K562 (cell line): ENCODE data around the gene SLC15A1. TPM values are rescaled to one million over a fixed set of nuclear protein-coding genes. Genes with fewer than 3 reads are reported as not detected.

Source experiments
- ATAC-seq: fragments of 200-7000 bp; cut with Tn5 transposase; 3 replicates; pipeline ENCODE4 v1.9.1; 2020; ENCODE audit warnings: moderate library complexity
- BruUV-seq: library from RNA; stranded (reverse); fragments of 400-500 nt; replicated peaks from 2 replicates; lab custom pipeline; 2021; lab: Mats Ljungman, UMichigan
- CTCF ChIA-PET: fragments of 300-600 bp; formaldehyde crosslinking; extraction: SDS; loops from one replicate; lab custom pipeline; 2021; ENCODE audit warnings: low intra/inter-chr PET ratio; lab: Yijun Ruan, JAX
- POLR2A ChIA-PET: fragments of 300-600, 350-650 bp; sonication (Branson Sonifier 250); formaldehyde crosslinking; extraction: SDS; loops from one replicate; lab custom pipeline; 2021; ENCODE audit warnings: antibody characterized with exemption, inconsistent platforms; lab: Yijun Ruan, JAX
- DNase-seq, 4 experiments: peaks; one replicate each; pipeline versions ENCODE4 v3.0.0 to v3.0.0-alpha.2; 2011 to 2018; ENCODE audit warnings: low spot score in 3 of 4, mixed read lengths in 3 of 4; ENCODE audit errors: extremely low read depth in 1 of 4
- FAIRE-seq: peaks from 2 replicates; lab custom pipeline; 2011; peaks lifted over from hg19 to GRCh38; lab: Jason Lieb, UNC
- H2AFZ ChIP-seq: 2 replicates; pipeline ENCODE4 v1.6.0; 2011; ENCODE audit warnings: low read depth, low read length, control low read depth, inconsistent platforms
- H3K27ac ChIP-seq: fragments of 200-600 bp; 3 replicates; pipeline ENCODE4 v1.8.0; 2011; ENCODE audit warnings: low read depth, mild to moderate bottlenecking, control low read depth, inconsistent platforms, low read length, moderate library complexity, mixed read lengths; ENCODE audit errors: extremely low read depth
- H3K27me3 ChIP-seq, 2 experiments: fragments of 300-600 bp in 1 of 2; 2 replicates in 1 of 2; 3 replicates in 1 of 2; pipeline versions ENCODE4 v1.6.0 to v1.8.0; 2011; ENCODE audit warnings: inconsistent platforms in 2 of 2, low read length in 2 of 2, mild to moderate bottlenecking in 1 of 2, mixed read lengths in 1 of 2, moderate library complexity in 1 of 2; ENCODE audit not compliant: control insufficient read depth in 2 of 2, insufficient read depth in 2 of 2
- H3K36me3 ChIP-seq: fragments of 300-600 bp; 3 replicates; pipeline ENCODE4 v1.8.0; 2011; ENCODE audit warnings: mild to moderate bottlenecking, low read length, inconsistent platforms; ENCODE audit not compliant: control insufficient read depth, insufficient read depth
- H3K4me1 ChIP-seq, 2 experiments: fragments of 200-600 bp in 1 of 2; replicated peaks in 1 of 2; 2 replicates in 1 of 2; 3 replicates in 1 of 2; pipeline versions ENCODE4 v1.5.1 to v1.8.0; 2011; ENCODE audit warnings: inconsistent platforms in 2 of 2, low read length in 2 of 2, mild to moderate bottlenecking in 1 of 2, mixed read lengths in 1 of 2, moderate library complexity in 1 of 2; ENCODE audit not compliant: control insufficient read depth in 2 of 2, insufficient read depth in 2 of 2
- H3K4me2 ChIP-seq: 2 replicates; pipeline ENCODE4 v1.6.1; 2011; ENCODE audit warnings: low read length, control low read depth, inconsistent platforms, mixed read lengths; ENCODE audit not compliant: insufficient read depth
- H3K4me3 ChIP-seq: fragments of 200-600 bp; sonication (generic), shearing (Covaris generic); 2 replicates; pipeline ENCODE4 v1.5.1; 2016; ENCODE audit warnings: control low read depth, inconsistent platforms
- H3K79me2 ChIP-seq: fragments of 200-600 bp; 3 replicates; pipeline ENCODE4 v1.8.0; 2011; ENCODE audit warnings: low read length, inconsistent platforms; ENCODE audit not compliant: control insufficient read depth, insufficient read depth
- H3K9ac ChIP-seq, 2 experiments: 2 replicates each; pipeline versions ENCODE4 v1.6.0 to v1.6.1; 2011; ENCODE audit warnings: low read depth in 2 of 2, low read length in 2 of 2, control low read depth in 1 of 2, inconsistent platforms in 1 of 2, mild to moderate bottlenecking in 1 of 2, mixed read lengths in 1 of 2; ENCODE audit not compliant: insufficient read depth in 1 of 2
- H3K9me1 ChIP-seq: one replicate; pipeline ENCODE4 v1.6.0; 2011; ENCODE audit warnings: inconsistent platforms, mild to moderate bottlenecking, low read length, moderate library complexity; ENCODE audit not compliant: control insufficient read depth, insufficient read depth
- H3K9me3 ChIP-seq: replicated peaks from 2 replicates; pipeline ENCODE4 v1.5.1; 2011; ENCODE audit warnings: low read depth, low read length, inconsistent platforms; ENCODE audit not compliant: control insufficient read depth, insufficient read depth
- H4K20me1 ChIP-seq: replicated peaks from 2 replicates; pipeline ENCODE4 v1.6.1; 2011; ENCODE audit warnings: low read length, inconsistent platforms, mixed read lengths; ENCODE audit not compliant: control insufficient read depth, insufficient read depth
- FOSL1 ChIP-seq: fragments of 200-800 bp; sonication (Bioruptor generic); conservative IDR thresholded peaks from 2 replicates; pipeline ENCODE4 v1.6.1; 2016; ENCODE audit warnings: missing genetic modification characterization, missing compliant biosample characterization
- HMBOX1 ChIP-seq: sonication (generic); IDR thresholded peaks from 2 replicates; pipeline ENCODE4 v1.6.1; 2016
- NCOA2 ChIP-seq, 2 experiments: fragments of 450-650 bp; IDR thresholded peaks; 2 replicates each; pipeline ENCODE4 v1.6.1; 2018; ENCODE audit warnings: mild to moderate bottlenecking in 2 of 2, moderate library complexity in 1 of 2; ENCODE audit not compliant: partially characterized antibody in 2 of 2
- NCOA4 ChIP-seq: fragments of 450-650 bp; IDR thresholded peaks from 2 replicates; pipeline ENCODE4 v1.6.1; 2018; ENCODE audit warnings: mild to moderate bottlenecking; ENCODE audit not compliant: partially characterized antibody
- PML ChIP-seq: IDR thresholded peaks from 2 replicates; pipeline ENCODE4 v1.6.1; 2012; ENCODE audit warnings: low read length, inconsistent platforms
- SP2 ChIP-seq: IDR thresholded peaks from 2 replicates; pipeline ENCODE4 v1.6.1; 2011; ENCODE audit warnings: mild to moderate bottlenecking, low read depth, low read length, moderate library complexity; ENCODE audit not compliant: poor library complexity, severe bottlenecking; ENCODE audit errors: extremely low read depth
- ZNF41 ChIP-seq: fragments of 250-450 bp; sonication (Bioruptor Pico); conservative IDR thresholded peaks from 2 replicates; pipeline ENCODE4 v1.4.0; 2020; ENCODE audit warnings: mild to moderate bottlenecking
- WGBS: fragments of 100-300 bp; shearing (Covaris generic); methylation state at CpG from one replicate; pipeline ENCODE4 v1.1.6; 2016; ENCODE audit warnings: low coverage, mixed read lengths; ENCODE audit not compliant: insufficient coverage; ENCODE audit errors: missing lambda C conversion rate; 5-methylcytosine and 5-hydroxymethylcytosine counted together
- in situ Hi-C: fragments of 300-500 bp; cut with MboI; formaldehyde crosslinking; loops from 4 replicates; pipeline ENCODE4 v1.15.0; 2018; ENCODE audit warnings: inconsistent platforms, mixed read lengths
- intact Hi-C: fragments of 100-400 bp; cut with micrococcal nuclease; formaldehyde crosslinking; loops from 2 replicates; pipeline ENCODE4 v1.14.2; 2022
- polyA plus RNA-seq, 8 experiments: library from polyadenylated mRNA; depleted of rRNA in 4 of 8; stranded (reverse) in 5 of 8; unstranded in 3 of 8; fragments of >200 nt; fragmentation: Nextera tagmentation in 2 of 8; fragmentation: Illumina TruSeq in 1 of 8; extraction: Ambion mirVana in 2 of 8; extraction: Trizol in 1 of 8; gene quantifications; 2 replicates each; pipeline versions ENCODE4 v1.2.1 to v1.2.3, GENCODE V29; 2011 to 2014; ENCODE audit warnings: inconsistent platforms in 1 of 8, missing spikeins in 1 of 8
- total RNA-seq, 7 experiments: library from RNA; depleted of rRNA in 6 of 7; stranded (reverse); fragments of >200 nt in 6 of 7; fragmentation: Illumina TruSeq in 2 of 7; extraction: Trizol in 2 of 7; gene quantifications; 2 replicates each; pipeline versions ENCODE4 v1.2.1 to v1.2.3, GENCODE V29; 2011 to 2021; ENCODE audit warnings: low replicate concordance in 1 of 7
- TF ChIP-seq, protein P1 (sequence below), 2 experiments: fragments of 450-650 bp in 1 of 2; sonication (generic) in 1 of 2; formaldehyde crosslinking in 1 of 2; IDR thresholded peaks; 2 replicates each; pipeline versions ENCODE4 v1.7.1 to v1.9.0; 2016 to 2022; ENCODE audit warnings: inconsistent platforms in 1 of 2, mild to moderate bottlenecking in 1 of 2, missing genetic modification reagents in 1 of 2
- TF ChIP-seq, protein P2 (sequence below), 3 experiments: fragments of 200-800 bp in 1 of 3; sonication (Bioruptor generic) in 1 of 3; sonication (generic) in 1 of 3; formaldehyde crosslinking in 1 of 3; IDR thresholded peaks; 2 replicates each; pipeline versions ENCODE4 v1.6.1 to v1.8.0; 2016 to 2022; ENCODE audit warnings: mild to moderate bottlenecking in 2 of 3, missing compliant biosample characterization in 2 of 3, missing genetic modification characterization in 2 of 3, missing genetic modification reagents in 1 of 3

SLC15A1 gene
- total and polyA plus RNA-seq, 9 of the 15 experiments (the other 6 are each of a cell fraction or from before 2014, with no cell fraction given): not detected

GRCh38 chr13:98664924-98665637, 87.4 kb downstream of the SLC15A1 start:
- ChIA-PET POLR2A (interaction anchor here (0.7 kb wide), 1 partner anchor 82 kb away, joined by 3 read pairs; no protein-coding TSS in a partner anchor), CTCF (no interaction called here)
- Histone ChIP-seq H3K27ac (no peak overlapping the region), H3K36me3 (no peaks in the 10 kb centered on the region), H3K27me3 (peaks cover 2 to 40% of the 10 kb centered on the region in 2 experiments; a peak in 3 of 5 replicates), H3K4me1 (no peaks in the 10 kb centered on the region), H3K9ac (no peak overlapping the region), H3K9me1 (no peaks in the 10 kb centered on the region), H3K4me2 (no peak overlapping the region), H2AFZ (no peak overlapping the region), H3K4me3 (no peak overlapping the region), H3K9me3 (no peaks in the 10 kb centered on the region), H3K79me2 (no peaks in the 10 kb centered on the region), H4K20me1 (no peaks in the 10 kb centered on the region)
- no peak for FAIRE-seq
- WGBS: 5% methylated on average over 3 of the region's 3 CpGs
- in situ Hi-C loops (no loop called here), intact Hi-C loops (no loop called here)
- ATAC-seq: no peak
- DNase-seq: no peak
- BruUV-seq: no TSS peak
- TF ChIP-seq NCOA2 (IDR thresholded peaks at IDR 0.05; ENCODE audit: partially characterized antibody in 2 of 2) (no peak), SP2 (no peak), NCOA4 (no peak), PML (no peak), FOSL1 (tag) (no peak), HMBOX1 (no peak), ZNF41 (CRISPR knock-in tag) (no peak)
- TF ChIP-seq, protein P1, sequence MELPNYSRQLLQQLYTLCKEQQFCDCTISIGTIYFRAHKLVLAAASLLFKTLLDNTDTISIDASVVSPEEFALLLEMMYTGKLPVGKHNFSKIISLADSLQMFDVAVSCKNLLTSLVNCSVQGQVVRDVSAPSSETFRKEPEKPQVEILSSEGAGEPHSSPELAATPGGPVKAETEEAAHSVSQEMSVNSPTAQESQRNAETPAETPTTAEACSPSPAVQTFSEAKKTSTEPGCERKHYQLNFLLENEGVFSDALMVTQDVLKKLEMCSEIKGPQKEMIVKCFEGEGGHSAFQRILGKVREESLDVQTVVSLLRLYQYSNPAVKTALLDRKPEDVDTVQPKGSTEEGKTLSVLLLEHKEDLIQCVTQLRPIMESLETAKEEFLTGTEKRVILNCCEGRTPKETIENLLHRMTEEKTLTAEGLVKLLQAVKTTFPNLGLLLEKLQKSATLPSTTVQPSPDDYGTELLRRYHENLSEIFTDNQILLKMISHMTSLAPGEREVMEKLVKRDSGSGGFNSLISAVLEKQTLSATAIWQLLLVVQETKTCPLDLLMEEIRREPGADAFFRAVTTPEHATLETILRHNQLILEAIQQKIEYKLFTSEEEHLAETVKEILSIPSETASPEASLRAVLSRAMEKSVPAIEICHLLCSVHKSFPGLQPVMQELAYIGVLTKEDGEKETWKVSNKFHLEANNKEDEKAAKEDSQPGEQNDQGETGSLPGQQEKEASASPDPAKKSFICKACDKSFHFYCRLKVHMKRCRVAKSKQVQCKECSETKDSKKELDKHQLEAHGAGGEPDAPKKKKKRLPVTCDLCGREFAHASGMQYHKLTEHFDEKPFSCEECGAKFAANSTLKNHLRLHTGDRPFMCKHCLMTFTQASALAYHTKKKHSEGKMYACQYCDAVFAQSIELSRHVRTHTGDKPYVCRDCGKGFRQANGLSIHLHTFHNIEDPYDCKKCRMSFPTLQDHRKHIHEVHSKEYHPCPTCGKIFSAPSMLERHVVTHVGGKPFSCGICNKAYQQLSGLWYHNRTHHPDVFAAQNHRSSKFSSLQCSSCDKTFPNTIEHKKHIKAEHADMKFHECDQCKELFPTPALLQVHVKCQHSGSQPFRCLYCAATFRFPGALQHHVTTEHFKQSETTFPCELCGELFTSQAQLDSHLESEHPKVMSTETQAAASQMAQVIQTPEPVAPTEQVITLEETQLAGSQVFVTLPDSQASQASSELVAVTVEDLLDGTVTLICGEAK (IDR thresholded peaks at IDR 0.05): no peak
- TF ChIP-seq, protein P1 (CRISPR knock-in tag; IDR thresholded peaks at IDR 0.05): no peak
- TF ChIP-seq, protein P2, sequence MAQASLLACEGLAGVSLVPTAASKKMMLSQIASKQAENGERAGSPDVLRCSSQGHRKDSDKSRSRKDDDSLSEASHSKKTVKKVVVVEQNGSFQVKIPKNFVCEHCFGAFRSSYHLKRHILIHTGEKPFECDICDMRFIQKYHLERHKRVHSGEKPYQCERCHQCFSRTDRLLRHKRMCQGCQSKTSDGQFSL (CRISPR knock-in tag; IDR thresholded peaks at IDR 0.05): no peak
- TF ChIP-seq, protein P2 (tag; IDR thresholded peaks at IDR 0.05): no peak
